IMR-90 (cell line): ENCODE data around the gene PDE4B. TPM values are rescaled to one million over a fixed set of nuclear protein-coding genes. Genes with fewer than 3 reads are reported as not detected.

Experiments
- ATAC-seq: fragments of 200-7000 bp; cut with Tn5 transposase; 2 replicates; pipeline ENCODE4 v1.9.1; 2020; ENCODE audit warnings: low read depth, mild to moderate bottlenecking, moderate library complexity
- BruUV-seq: library from RNA; stranded (reverse); fragments of 400-500 nt; replicated peaks from 2 replicates; lab custom pipeline; 2021; lab: Mats Ljungman, UMichigan
- CTCF ChIA-PET: fragments of 300-600 bp; formaldehyde crosslinking; extraction: SDS; loops from one replicate; lab custom pipeline; 2021; ENCODE audit warnings: antibody characterized with exemption; lab: Yijun Ruan, JAX
- POLR2A ChIA-PET: fragments of 300-600 bp; sonication (Branson Sonifier 250); formaldehyde crosslinking; loops from one replicate; lab custom pipeline; 2022; ENCODE audit warnings: antibody characterized with exemption; ENCODE audit not compliant: unreplicated experiment; lab: Charles Lee
- DNase-seq: peaks from one replicate; pipeline ENCODE4 v3.0.0; 2013
- H2AFZ ChIP-seq: replicated peaks from 2 replicates; pipeline ENCODE3; 2013; ENCODE audit warnings: low read length, mild to moderate bottlenecking; ENCODE audit not compliant: poor library complexity
- H2AK5ac ChIP-seq: 2 replicates; pipeline ENCODE4 v1.6.1; 2013; ENCODE audit warnings: low read depth, low read length, inconsistent platforms
- H2AK9ac ChIP-seq: replicated peaks from 2 replicates; pipeline ENCODE3; 2013; ENCODE audit warnings: mild to moderate bottlenecking, low read depth, low read length, moderate library complexity; ENCODE audit not compliant: poor library complexity
- H2BK120ac ChIP-seq: 2 replicates; pipeline ENCODE4 v1.6.1; 2013; ENCODE audit warnings: low read depth, low read length, inconsistent platforms
- H2BK15ac ChIP-seq: 3 replicates; pipeline ENCODE4 v1.6.1; 2013; ENCODE audit warnings: low read depth, low read length, inconsistent platforms
- H2BK20ac ChIP-seq: 2 replicates; pipeline ENCODE4 v1.6.1; 2013; ENCODE audit warnings: low read depth, mild to moderate bottlenecking, inconsistent platforms, low read length, moderate library complexity
- H2BK5ac ChIP-seq: 2 replicates; pipeline ENCODE4 v1.6.1; 2013; ENCODE audit warnings: mild to moderate bottlenecking, low read depth, low read length, inconsistent platforms; ENCODE audit not compliant: poor library complexity, severe bottlenecking
- H3K14ac ChIP-seq: replicated peaks from 2 replicates; pipeline ENCODE4 v1.6.1; 2013; ENCODE audit warnings: low read depth, low read length, inconsistent platforms
- H3K18ac ChIP-seq: 2 replicates; pipeline ENCODE4 v1.6.1; 2013; ENCODE audit warnings: low read depth, low read length, control low read depth
- H3K23ac ChIP-seq: 2 replicates; pipeline ENCODE4 v1.6.1; 2013; ENCODE audit warnings: low read depth, low read length, inconsistent platforms
- H3K27ac ChIP-seq: 2 replicates; pipeline ENCODE4 v1.5.1; 2013; ENCODE audit warnings: mild to moderate bottlenecking, control low read depth, low read length; ENCODE audit not compliant: insufficient read depth
- H3K27me3 ChIP-seq: 2 replicates; pipeline ENCODE4 v1.6.1; 2013; ENCODE audit warnings: low read length; ENCODE audit not compliant: control insufficient read depth, insufficient read depth
- H3K36me3 ChIP-seq: 2 replicates; pipeline ENCODE4 v1.6.1; 2013; ENCODE audit warnings: low read length, mixed read lengths; ENCODE audit not compliant: control insufficient read depth, insufficient read depth
- H3K4ac ChIP-seq: 2 replicates; pipeline ENCODE4 v1.6.1; 2013; ENCODE audit warnings: low read depth, low read length, inconsistent platforms
- H3K4me1 ChIP-seq: 2 replicates; pipeline ENCODE4 v1.6.1; 2013; ENCODE audit warnings: low read length, mixed read lengths; ENCODE audit not compliant: control insufficient read depth, insufficient read depth
- H3K4me2 ChIP-seq: 2 replicates; pipeline ENCODE4 v1.6.1; 2013; ENCODE audit warnings: low read depth, mild to moderate bottlenecking, control low read depth, low read length, moderate library complexity
- H3K4me3 ChIP-seq: 2 replicates; pipeline ENCODE4 v1.5.1; 2013; ENCODE audit warnings: low read depth, mild to moderate bottlenecking, control low read depth, low read length, moderate library complexity; ENCODE audit not compliant: insufficient read depth
- H3K56ac ChIP-seq: 2 replicates; pipeline ENCODE4 v1.6.1; 2013; ENCODE audit warnings: low read length, inconsistent platforms; ENCODE audit not compliant: insufficient read depth; ENCODE audit errors: extremely low read depth
- H3K79me1 ChIP-seq, 2 experiments: 2 replicates each; pipeline ENCODE4 v1.6.1; 2013; ENCODE audit warnings: low read length in 2 of 2, inconsistent platforms in 1 of 2, low read depth in 1 of 2
- H3K9ac ChIP-seq: 2 replicates; pipeline ENCODE4 v1.6.1; 2013; ENCODE audit warnings: low read depth, low read length, control low read depth
- H3K9me1 ChIP-seq: 2 replicates; pipeline ENCODE4 v1.6.1; 2013; ENCODE audit warnings: low read length, inconsistent platforms; ENCODE audit not compliant: insufficient read depth
- H3K9me3 ChIP-seq: 2 replicates; pipeline ENCODE4 v1.6.1; 2013; ENCODE audit warnings: low read length; ENCODE audit not compliant: control insufficient read depth, insufficient read depth
- H4K20me1 ChIP-seq: 2 replicates; pipeline ENCODE4 v1.6.1; 2013; ENCODE audit warnings: low read length, inconsistent platforms; ENCODE audit not compliant: insufficient read depth
- H4K5ac ChIP-seq: 2 replicates; pipeline ENCODE4 v1.6.1; 2013; ENCODE audit warnings: mild to moderate bottlenecking, low read depth, low read length, control low read depth
- H4K8ac ChIP-seq, 2 experiments: 2 replicates each; pipeline ENCODE4 v1.6.1; 2013; ENCODE audit warnings: low read depth in 2 of 2, low read length in 2 of 2, control low read depth in 1 of 2, inconsistent platforms in 1 of 2
- H4K91ac ChIP-seq: 2 replicates; pipeline ENCODE4 v1.6.1; 2013; ENCODE audit warnings: low read depth, low read length, inconsistent platforms; ENCODE audit not compliant: insufficient read depth
- CHD1 ChIP-seq: IDR thresholded peaks from 2 replicates; pipeline ENCODE4 v1.6.1; 2012; ENCODE audit warnings: low read depth, low read length, improper control_type of control experiment
- MAFK ChIP-seq: IDR thresholded peaks from 2 replicates; pipeline ENCODE4 v1.6.1; 2012; ENCODE audit warnings: low read depth, low read length, improper control_type of control experiment
- WGBS, 2 experiments: methylation state at CpG; one replicate each; pipeline versions ENCODE4 v1.1.5 to v1.1.7; 2013; ENCODE audit warnings: missing lambda C conversion rate in 2 of 2; ENCODE audit not compliant: insufficient read length in 1 of 2; ENCODE audit errors: extremely low coverage in 2 of 2; 5-methylcytosine and 5-hydroxymethylcytosine counted together
- dilution Hi-C: fragments of 300-500 bp; cut with HindIII; formaldehyde crosslinking; loops from one replicate; pipeline ENCODE4 v1.14.3; 2018; ENCODE audit warnings: low sequenced_read_pairs; ENCODE audit not compliant: unreplicated experiment
- in situ Hi-C: fragments of 300-500 bp; cut with MboI; formaldehyde crosslinking; loops from 3 replicates; pipeline ENCODE4 v1.14.3; 2019; ENCODE audit warnings: low sequenced_read_pairs, inconsistent platforms, mixed read lengths
- intact Hi-C: fragments of 100-400 bp; cut with micrococcal nuclease; formaldehyde crosslinking; loops from 2 replicates; pipeline ENCODE4 v1.10.0; 2022
- polyA plus RNA-seq, 3 experiments: library from polyadenylated mRNA; depleted of rRNA; stranded (reverse); fragments of >200 nt; gene quantifications; 2 replicates each; pipeline ENCODE4 v1.2.3, GENCODE V29; 2012; ENCODE audit warnings: low replicate concordance in 1 of 3
- total RNA-seq: library from RNA; depleted of rRNA; stranded (reverse); fragments of >200 nt; gene quantifications from 2 replicates; pipeline ENCODE4 v1.2.3, GENCODE V29; 2012

The PDE4B gene
- total and polyA plus RNA-seq, 2 of the 4 experiments (the other 2 are of a cell fraction): 5.8 to 21.3 TPM

GRCh38 chr1:66140072-66140471 lies 347.4 kb downstream of the PDE4B start:
- Histone ChIP-seq H4K20me1 (no peaks in the 10 kb centered on the region), H4K5ac (no peak overlapping the region), H3K4me2 (no peak overlapping the region), H2BK120ac (no peak overlapping the region), H3K79me1 (no peaks in the 10 kb centered on the region), H3K27me3 (no peaks in the 10 kb centered on the region; the same call in 1 of the 2 replicates), H3K27ac (no peak overlapping the region), H3K4me1 (no peaks in the 10 kb centered on the region), H3K56ac (no peak overlapping the region), H3K4me3 (no peak overlapping the region), H3K4ac (no peak overlapping the region), H4K8ac (no peak overlapping the region), H3K9me1 (no peaks in the 10 kb centered on the region), H3K14ac (no peak overlapping the region), H3K9me3 (no peaks in the 10 kb centered on the region), H3K23ac (no peak overlapping the region), H2AFZ (no peak overlapping the region), H2BK20ac (no peak overlapping the region), H3K18ac (no peak overlapping the region), H2BK5ac (no peak overlapping the region), H4K91ac (no peak overlapping the region), H2AK9ac (no peak overlapping the region), H2BK15ac (no peak overlapping the region), H3K36me3 (no peaks in the 10 kb centered on the region), H2AK5ac (no peak overlapping the region), H3K9ac (no peak overlapping the region)
- intact Hi-C loops (no loop called here), dilution Hi-C loops (no loop called here), in situ Hi-C loops (no loop called here)
- TF ChIP-seq CHD1 (no peak), MAFK (no peak)
- WGBS, 2 experiments: no CpG with 5 or more reads among the region's 5 CpGs
- POLR2A ChIA-PET: no interaction called here
- ATAC-seq (no peak), DNase-seq (no peak)
- BruUV-seq: no TSS peak
- CTCF ChIA-PET: interaction anchor here (0.7 kb wide), 1 partner anchor 955 kb away, joined by 5 read pairs; no protein-coding TSS in a partner anchor
